PC-3 (cell line): Measurements from ENCODE around the gene VAPA. TPM values are rescaled to one million over a fixed set of nuclear protein-coding genes. Genes with fewer than 3 reads are reported as not detected.

ENCODE experiments used
- ATAC-seq: fragments of 200-7000 bp; cut with Tn5 transposase; 2 replicates; pipeline ENCODE4 v1.9.1; 2020; ENCODE audit warnings: mild to moderate bottlenecking, moderate library complexity
- BruUV-seq: library from RNA; stranded (reverse); fragments of 400-500 nt; replicated peaks from 2 replicates; lab custom pipeline; 2021; lab: Mats Ljungman, UMichigan
- CTCF ChIA-PET: fragments of 300-600 bp; sonication (Branson Sonifier 250); formaldehyde crosslinking; loops from one replicate; lab custom pipeline; 2022; ENCODE audit warnings: antibody characterized with exemption; lab: Charles Lee
- POLR2A ChIA-PET: fragments of 300-600 bp; sonication (Branson Sonifier 250); formaldehyde crosslinking; loops from one replicate; lab custom pipeline; 2022; ENCODE audit warnings: antibody characterized with exemption; ENCODE audit not compliant: unreplicated experiment; lab: Charles Lee
- DNase-seq: peaks from one replicate; pipeline ENCODE4 v3.0.0-alpha.2; 2015
- H2AFZ ChIP-seq: fragments of 300-600 bp; sonication (generic); 2 replicates; pipeline ENCODE4 v1.6.0; 2016; ENCODE audit warnings: antibody characterized with exemption, low read length
- H3F3A ChIP-seq: fragments of 300-600 bp; sonication (generic); one replicate; pipeline ENCODE4 v1.6.0; 2017; ENCODE audit warnings: antibody characterized with exemption, low read length, control low read depth, mild to moderate bottlenecking; ENCODE audit not compliant: unreplicated experiment
- H3K27ac ChIP-seq: fragments of 300-600 bp; sonication (generic); 2 replicates; pipeline ENCODE4 v1.5.1; 2016; ENCODE audit warnings: mild to moderate bottlenecking, low read length
- H3K27me3 ChIP-seq: fragments of 300-600 bp; sonication (generic); 2 replicates; pipeline ENCODE4 v1.6.1; 2016; ENCODE audit warnings: low read length, mixed read lengths
- H3K36me3 ChIP-seq: fragments of 300-600 bp; sonication (generic); 2 replicates; pipeline ENCODE4 v1.6.1; 2016; ENCODE audit warnings: low read depth, mixed run types, low read length, mixed read lengths
- H3K4me1 ChIP-seq: fragments of 300-600 bp; sonication (generic); 2 replicates; pipeline ENCODE4 v1.5.1; 2016; ENCODE audit warnings: low read length; ENCODE audit not compliant: insufficient read depth
- H3K4me2 ChIP-seq: fragments of 300-600 bp; sonication (generic); 2 replicates; pipeline ENCODE4 v1.6.0; 2016; ENCODE audit warnings: low read length
- H3K4me3 ChIP-seq: fragments of 300-600 bp; sonication (generic); 2 replicates; pipeline ENCODE4 v1.5.1; 2016; ENCODE audit warnings: mild to moderate bottlenecking, low read length, mixed read lengths
- H3K79me2 ChIP-seq: fragments of 300-600 bp; sonication (generic); 2 replicates; pipeline ENCODE4 v1.6.1; 2017; ENCODE audit warnings: low read length, mixed read lengths
- H3K9ac ChIP-seq: fragments of 300-600 bp; sonication (generic); 2 replicates; pipeline ENCODE4 v1.6.0; 2016; ENCODE audit warnings: mild to moderate bottlenecking, low read length
- H3K9me2 ChIP-seq: fragments of 300-600 bp; sonication (generic); replicated peaks from 2 replicates; pipeline ENCODE4 v1.6.1; 2016; ENCODE audit warnings: mixed run types, low read length, mixed read lengths
- H3K9me3 ChIP-seq: fragments of 300-600 bp; sonication (generic); 2 replicates; pipeline ENCODE4 v1.6.1; 2016; ENCODE audit warnings: low read length, mixed read lengths
- H4K20me1 ChIP-seq: fragments of 300-600 bp; sonication (generic); 2 replicates; pipeline ENCODE4 v1.6.1; 2016; ENCODE audit warnings: low read length, mixed read lengths
- EZH2 ChIP-seq: fragments of 300-600 bp; sonication (generic); IDR thresholded peaks from one replicate; pipeline ENCODE4 v1.6.1; 2017; ENCODE audit warnings: antibody characterized with exemption, mild to moderate bottlenecking, low read length; ENCODE audit not compliant: unreplicated experiment
- EZH2phosphoT487 ChIP-seq: fragments of 300-600 bp; sonication (generic); IDR thresholded peaks from 2 replicates; pipeline ENCODE4 v1.6.1; 2018; ENCODE audit warnings: mild to moderate bottlenecking, antibody characterized with exemption, low read length, borderline replicate concordance
- intact Hi-C: fragments of 100-400 bp; cut with micrococcal nuclease; formaldehyde crosslinking; loops from 2 replicates; pipeline ENCODE4 v1.9.0; 2023
- total RNA-seq: library from RNA; depleted of rRNA; stranded (reverse); fragments of >200 nt; gene quantifications from 2 replicates; pipeline ENCODE4 v1.2.3, GENCODE V29; 2014
- TF ChIP-seq, protein P1 (sequence below): fragments of 300-600 bp; sonication (generic); conservative IDR thresholded peaks from 2 replicates; pipeline ENCODE4 v1.5.1; 2017; ENCODE audit warnings: antibody characterized with exemption, low read depth, mild to moderate bottlenecking, low read length

The VAPA gene
- total RNA-seq, 1 experiment from 2014 or later = 281 TPM

DNA sequence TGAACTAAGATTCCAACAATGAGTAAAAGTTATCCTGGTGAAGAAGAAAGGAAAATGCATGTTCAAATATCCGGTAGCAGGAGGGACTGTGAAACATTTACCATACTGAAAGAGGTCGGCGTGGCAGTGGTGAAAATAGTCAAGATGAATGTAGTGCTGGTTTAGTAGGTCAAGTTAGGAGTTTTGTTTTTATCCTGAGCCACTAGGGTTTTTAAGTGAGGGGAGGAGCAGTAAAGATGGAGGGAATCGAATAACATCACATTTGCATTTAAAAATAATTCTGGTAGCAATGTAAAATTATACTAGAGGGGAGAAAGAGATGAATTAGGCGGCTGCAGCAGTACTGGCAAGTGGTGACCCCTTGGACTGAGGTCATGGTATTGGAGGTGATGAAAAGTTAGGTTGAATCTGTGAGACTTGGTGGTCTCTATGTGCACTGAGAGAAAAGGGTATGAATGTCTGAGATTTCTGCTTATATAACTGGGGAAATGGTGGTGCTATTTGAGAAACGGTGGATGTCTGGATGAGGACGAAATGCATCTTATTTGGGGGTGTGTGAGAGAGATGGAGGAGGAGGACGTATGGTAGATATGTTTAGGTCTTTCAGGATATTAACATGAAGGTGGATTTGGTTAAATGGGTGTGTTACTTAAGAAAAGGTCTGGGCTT is 5.9 kb downstream of the VAPA start:
- ATAC-seq = no peak
- peaks cover 97% of the 10 kb centered on the region for H4K20me1 ChIP-seq
- no peaks in the 10 kb centered on the region for H3F3A ChIP-seq
- ChIA-PET CTCF (no interaction called here), POLR2A (no interaction called here)
- H3K9ac ChIP-seq = no peak overlapping the region
- H3K36me3 ChIP-seq = no peaks in the 10 kb centered on the region
- TF ChIP-seq EZH2phosphoT487 (no peak), EZH2 (no peak)
- TF ChIP-seq, protein P1, sequence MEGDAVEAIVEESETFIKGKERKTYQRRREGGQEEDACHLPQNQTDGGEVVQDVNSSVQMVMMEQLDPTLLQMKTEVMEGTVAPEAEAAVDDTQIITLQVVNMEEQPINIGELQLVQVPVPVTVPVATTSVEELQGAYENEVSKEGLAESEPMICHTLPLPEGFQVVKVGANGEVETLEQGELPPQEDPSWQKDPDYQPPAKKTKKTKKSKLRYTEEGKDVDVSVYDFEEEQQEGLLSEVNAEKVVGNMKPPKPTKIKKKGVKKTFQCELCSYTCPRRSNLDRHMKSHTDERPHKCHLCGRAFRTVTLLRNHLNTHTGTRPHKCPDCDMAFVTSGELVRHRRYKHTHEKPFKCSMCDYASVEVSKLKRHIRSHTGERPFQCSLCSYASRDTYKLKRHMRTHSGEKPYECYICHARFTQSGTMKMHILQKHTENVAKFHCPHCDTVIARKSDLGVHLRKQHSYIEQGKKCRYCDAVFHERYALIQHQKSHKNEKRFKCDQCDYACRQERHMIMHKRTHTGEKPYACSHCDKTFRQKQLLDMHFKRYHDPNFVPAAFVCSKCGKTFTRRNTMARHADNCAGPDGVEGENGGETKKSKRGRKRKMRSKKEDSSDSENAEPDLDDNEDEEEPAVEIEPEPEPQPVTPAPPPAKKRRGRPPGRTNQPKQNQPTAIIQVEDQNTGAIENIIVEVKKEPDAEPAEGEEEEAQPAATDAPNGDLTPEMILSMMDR = no peak
- H3K4me2 ChIP-seq = no peak overlapping the region
- H3K79me2 ChIP-seq = peaks cover 100% of the 10 kb centered on the region
- no peak overlapping the region for H3K27ac ChIP-seq
- no peak overlapping the region for H3K4me3 ChIP-seq
- H3K4me1 ChIP-seq = peaks cover 29% of the 10 kb centered on the region
- intact Hi-C loops = loop anchor here (5.0 to 10.0 kb wide), 4 partner anchors 33 to 345 kb away; partner anchors contain the start of gene PPP4R1
- no peaks in the 10 kb centered on the region for H3K27me3 ChIP-seq
- no TSS peak for BruUV-seq
- no peaks in the 10 kb centered on the region for H3K9me2 ChIP-seq
- DNase-seq = no peak
- no peaks in the 10 kb centered on the region for H3K9me3 ChIP-seq
- H2AFZ ChIP-seq = no peak overlapping the region

GRCh38 chr18:9922592-9923311 is 8.9 kb downstream of the VAPA start:
- no peaks in the 10 kb centered on the region for H3K36me3 ChIP-seq
- no peaks in the 10 kb centered on the region for H3K9me3 ChIP-seq
- no peak overlapping the region for H3K4me3 ChIP-seq
- H2AFZ ChIP-seq = no peak overlapping the region
- H3K9me2 ChIP-seq = no peaks in the 10 kb centered on the region
- no peak for DNase-seq
- TF ChIP-seq EZH2phosphoT487 (no peak), EZH2 (no peak)
- TF ChIP-seq, protein P1 = no peak
- POLR2A ChIA-PET = interaction anchor here (0.5 kb wide), 1 partner anchor 125 kb away, joined by 3 read pairs; no protein-coding TSS in a partner anchor
- H3K9ac ChIP-seq = no peak overlapping the region
- H3K4me2 ChIP-seq = no peak overlapping the region
- no peaks in the 10 kb centered on the region for H3F3A ChIP-seq
- no TSS peak for BruUV-seq
- no peak overlapping the region for H3K27ac ChIP-seq
- H3K27me3 ChIP-seq = no peaks in the 10 kb centered on the region
- CTCF ChIA-PET = no interaction called here
- peaks cover 100% of the 10 kb centered on the region for H3K79me2 ChIP-seq
- peaks cover 98% of the 10 kb centered on the region for H4K20me1 ChIP-seq
- intact Hi-C loops = no loop called here
- peaks cover 21% of the 10 kb centered on the region for H3K4me1 ChIP-seq
- ATAC-seq = no peak
